HFFc6 (cell line): ENCODE results near the gene LHPP. TPM values are rescaled to one million over a fixed set of nuclear protein-coding genes. Genes with fewer than 3 reads are reported as not detected.

Source experiments
- DNase-seq: peaks from one replicate; pipeline ENCODE4 v3.0.0-alpha.2; 2018
- H3K27ac Mint-ChIP-seq: 2 replicates; pipeline ENCODE4 v1.8.0; 2020; ENCODE audit warnings: mild to moderate bottlenecking, mixed read lengths
- H3K27me3 Mint-ChIP-seq: 2 replicates; pipeline ENCODE4 v1.8.0; 2021; ENCODE audit warnings: mild to moderate bottlenecking, moderate library complexity, mixed read lengths; ENCODE audit not compliant: insufficient read depth
- H3K36me3 Mint-ChIP-seq: 2 replicates; pipeline ENCODE4 v1.8.0; 2021; ENCODE audit warnings: low read depth, mixed read lengths
- H3K4me1 Mint-ChIP-seq: 2 replicates; pipeline ENCODE4 v1.8.0; 2020; ENCODE audit warnings: low read depth, mixed read lengths
- H3K4me3 Mint-ChIP-seq: 2 replicates; pipeline ENCODE4 v1.8.0; 2020; ENCODE audit warnings: mild to moderate bottlenecking, moderate library complexity, mixed read lengths
- H3K9me3 Mint-ChIP-seq: 2 replicates; pipeline ENCODE4 v1.8.0; 2020; ENCODE audit warnings: mild to moderate bottlenecking, mixed read lengths
- total RNA-seq, 6 experiments: library from RNA; stranded (reverse); fragmentation: NEBNext Ultra II Directional; extraction: Animal tissue kit (Norgen Biotek cat#: 25700); gene quantifications; 2 replicates in 1 of 6; 3 replicates in 5 of 6; pipeline ENCODE4 v1.2.3, GENCODE V29; 2021
- TF ChIP-seq, protein P1 (sequence below): fragments of 200-600 bp; sonication (generic); IDR thresholded peaks from 2 replicates; pipeline ENCODE4 v1.5.0; 2021; ENCODE audit warnings: antibody characterized with exemption, mild to moderate bottlenecking

The LHPP gene
- total RNA-seq, 6 experiments from 2014 or later = 12.5 to 17.3 (median 14.0) TPM

GRCh38 chr10:124482236-124482800 is 20.7 kb downstream of the LHPP start:
- H3K36me3 Mint-ChIP-seq = peaks cover 7% of the 10 kb centered on the region
- no peaks in the 10 kb centered on the region for H3K27me3 Mint-ChIP-seq
- no peaks in the 10 kb centered on the region for H3K4me1 Mint-ChIP-seq
- H3K9me3 Mint-ChIP-seq = no peaks in the 10 kb centered on the region
- no peak overlapping the region for H3K27ac Mint-ChIP-seq
- no peak overlapping the region for H3K4me3 Mint-ChIP-seq
- TF ChIP-seq, protein P1, sequence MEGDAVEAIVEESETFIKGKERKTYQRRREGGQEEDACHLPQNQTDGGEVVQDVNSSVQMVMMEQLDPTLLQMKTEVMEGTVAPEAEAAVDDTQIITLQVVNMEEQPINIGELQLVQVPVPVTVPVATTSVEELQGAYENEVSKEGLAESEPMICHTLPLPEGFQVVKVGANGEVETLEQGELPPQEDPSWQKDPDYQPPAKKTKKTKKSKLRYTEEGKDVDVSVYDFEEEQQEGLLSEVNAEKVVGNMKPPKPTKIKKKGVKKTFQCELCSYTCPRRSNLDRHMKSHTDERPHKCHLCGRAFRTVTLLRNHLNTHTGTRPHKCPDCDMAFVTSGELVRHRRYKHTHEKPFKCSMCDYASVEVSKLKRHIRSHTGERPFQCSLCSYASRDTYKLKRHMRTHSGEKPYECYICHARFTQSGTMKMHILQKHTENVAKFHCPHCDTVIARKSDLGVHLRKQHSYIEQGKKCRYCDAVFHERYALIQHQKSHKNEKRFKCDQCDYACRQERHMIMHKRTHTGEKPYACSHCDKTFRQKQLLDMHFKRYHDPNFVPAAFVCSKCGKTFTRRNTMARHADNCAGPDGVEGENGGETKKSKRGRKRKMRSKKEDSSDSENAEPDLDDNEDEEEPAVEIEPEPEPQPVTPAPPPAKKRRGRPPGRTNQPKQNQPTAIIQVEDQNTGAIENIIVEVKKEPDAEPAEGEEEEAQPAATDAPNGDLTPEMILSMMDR = no peak
- DNase-seq = no peak

GRCh38 chr10:124482876-124483275 is 21.3 kb downstream of the LHPP start:
- no peaks in the 10 kb centered on the region for H3K27me3 Mint-ChIP-seq
- peaks cover 12% of the 10 kb centered on the region for H3K36me3 Mint-ChIP-seq
- no peak overlapping the region for H3K4me3 Mint-ChIP-seq
- no peak for DNase-seq
- TF ChIP-seq, protein P1 = no peak
- no peaks in the 10 kb centered on the region for H3K9me3 Mint-ChIP-seq
- H3K4me1 Mint-ChIP-seq = no peaks in the 10 kb centered on the region
- H3K27ac Mint-ChIP-seq = no peak overlapping the region

DNA sequence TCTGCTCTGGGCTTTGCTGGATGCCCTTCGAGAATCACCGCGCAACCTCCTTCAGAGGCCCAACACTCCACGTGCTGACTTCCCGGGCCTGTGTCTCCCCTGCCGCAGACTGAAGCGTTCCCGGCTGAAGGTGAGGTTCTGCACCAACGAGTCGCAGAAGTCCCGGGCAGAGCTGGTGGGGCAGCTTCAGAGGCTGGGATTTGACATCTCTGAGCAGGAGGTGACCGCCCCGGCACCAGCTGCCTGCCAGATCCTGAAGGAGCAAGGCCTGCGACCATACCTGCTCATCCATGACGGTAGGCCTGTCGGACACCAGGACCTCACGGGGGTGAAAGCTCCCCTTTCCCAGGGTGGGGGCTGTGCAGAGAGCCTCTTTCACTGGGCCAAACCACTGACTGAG is 22.4 kb downstream of the LHPP start:
- Mint-ChIP-seq H3K4me1 (no peaks in the 10 kb centered on the region), H3K36me3 (peaks cover 12% of the 10 kb centered on the region), H3K27me3 (no peaks in the 10 kb centered on the region), H3K27ac (no peak overlapping the region), H3K4me3 (no peak overlapping the region), H3K9me3 (no peaks in the 10 kb centered on the region)
- DNase-seq = no peak
- TF ChIP-seq, protein P1 = no peak

DNA sequence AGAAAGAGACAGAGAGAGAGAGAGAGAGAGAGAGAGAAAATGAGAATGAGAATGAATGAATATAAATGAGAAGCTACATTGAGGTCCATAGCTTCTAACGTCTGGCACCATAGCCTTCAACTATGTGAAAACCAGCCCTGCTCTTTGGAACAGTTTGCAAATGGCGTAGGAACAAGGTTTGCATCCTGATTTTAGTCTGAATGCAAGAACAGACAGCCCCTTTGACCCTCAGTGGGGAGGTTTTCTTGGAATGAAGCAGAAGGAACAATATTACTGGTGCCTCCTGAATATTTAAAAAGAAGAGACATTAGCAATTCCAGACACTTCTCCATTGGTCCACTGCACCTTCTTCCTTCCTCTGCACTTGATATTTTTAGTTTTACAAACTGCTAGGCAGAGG is 23.0 kb downstream of the LHPP start:
- TF ChIP-seq, protein P1 = no peak
- peaks cover 12% of the 10 kb centered on the region for H3K36me3 Mint-ChIP-seq
- H3K27ac Mint-ChIP-seq = no peak overlapping the region
- DNase-seq = no peak
- H3K4me3 Mint-ChIP-seq = no peak overlapping the region
- no peaks in the 10 kb centered on the region for H3K27me3 Mint-ChIP-seq
- no peaks in the 10 kb centered on the region for H3K9me3 Mint-ChIP-seq
- no peaks in the 10 kb centered on the region for H3K4me1 Mint-ChIP-seq

GRCh38 chr10:124486635-124487034 is 25.0 kb downstream of the LHPP start:
- Mint-ChIP-seq H3K27ac (no peak overlapping the region), H3K4me3 (no peak overlapping the region), H3K36me3 (peaks cover 12% of the 10 kb centered on the region), H3K27me3 (no peaks in the 10 kb centered on the region), H3K4me1 (no peaks in the 10 kb centered on the region), H3K9me3 (no peaks in the 10 kb centered on the region)
- DNase-seq = no peak
- TF ChIP-seq, protein P1 = no peak

GRCh38 chr10:124491105-124491504 is 29.5 kb downstream of the LHPP start:
- TF ChIP-seq, protein P1 = no peak
- no peak for DNase-seq
- H3K36me3 Mint-ChIP-seq = peaks cover 12% of the 10 kb centered on the region
- no peaks in the 10 kb centered on the region for H3K9me3 Mint-ChIP-seq
- H3K4me3 Mint-ChIP-seq = no peak overlapping the region
- H3K27ac Mint-ChIP-seq = no peak overlapping the region
- no peaks in the 10 kb centered on the region for H3K4me1 Mint-ChIP-seq
- H3K27me3 Mint-ChIP-seq = no peaks in the 10 kb centered on the region
